Smooth muscle cell (in vitro differentiated cells): ENCODE measurements around the gene SYNE1. TPM values are rescaled to one million over a fixed set of nuclear protein-coding genes. Genes with fewer than 3 reads are reported as not detected.

Source experiments
- DNase-seq: peaks from one replicate; lab custom pipeline; 2025; ENCODE audit not compliant: unreplicated experiment; lab: John Stamatoyannopoulos, UW
- H2AFZ ChIP-seq: fragments of 200-600 bp; sonication (generic); 2 replicates; pipeline ENCODE4 v1.6.0; 2016; ENCODE audit warnings: antibody characterized with exemption, low read depth, mild to moderate bottlenecking
- H3F3A ChIP-seq: fragments of 200-600 bp; sonication (generic); 2 replicates; pipeline ENCODE4 v1.6.0; 2017; ENCODE audit warnings: antibody characterized with exemption, low read depth
- H3K27ac ChIP-seq: fragments of 200-600 bp; sonication (generic); 2 replicates; pipeline ENCODE4 v1.5.1; 2016; ENCODE audit warnings: low read depth, mild to moderate bottlenecking
- H3K27me3 ChIP-seq: fragments of 200-600 bp; sonication (generic); 2 replicates; pipeline ENCODE4 v1.6.1; 2016; ENCODE audit warnings: low read depth, mild to moderate bottlenecking
- H3K36me3 ChIP-seq: fragments of 200-600 bp; sonication (generic); 2 replicates; pipeline ENCODE4 v1.5.1; 2016; ENCODE audit warnings: low read depth
- H3K4me1 ChIP-seq: fragments of 200-600 bp; sonication (generic); 2 replicates; pipeline ENCODE4 v1.5.1; 2016; ENCODE audit warnings: low read depth
- H3K4me2 ChIP-seq: fragments of 200-600 bp; sonication (generic); 2 replicates; pipeline ENCODE4 v1.6.0; 2016; ENCODE audit warnings: mild to moderate bottlenecking
- H3K4me3 ChIP-seq: fragments of 200-600 bp; sonication (generic); 2 replicates; pipeline ENCODE4 v1.5.1; 2016; ENCODE audit warnings: mild to moderate bottlenecking
- H3K79me2 ChIP-seq: fragments of 200-600 bp; sonication (generic); 2 replicates; pipeline ENCODE4 v1.6.0; 2016; ENCODE audit warnings: low read depth, mild to moderate bottlenecking
- H3K9ac ChIP-seq: fragments of 200-600 bp; sonication (generic); 2 replicates; pipeline ENCODE4 v1.6.0; 2016; ENCODE audit warnings: low read depth
- H3K9me3 ChIP-seq: fragments of 200-600 bp; sonication (generic); replicated peaks from 2 replicates; pipeline ENCODE4 v1.5.1; 2016; ENCODE audit warnings: low read depth
- H4K20me1 ChIP-seq: fragments of 200-600 bp; sonication (generic); 2 replicates; pipeline ENCODE4 v1.6.0; 2016; ENCODE audit warnings: low read depth
- WGBS: methylation state at CpG from one replicate; pipeline ENCODE4 v1.1.7; 2016; ENCODE audit warnings: low lambda C conversion rate; 5-methylcytosine and 5-hydroxymethylcytosine counted together
- polyA plus RNA-seq: library from polyadenylated mRNA; unstranded; fragments of >200 nt; fragmentation: Nextera tagmentation; extraction: Ambion mirVana; gene quantifications from 2 replicates; pipeline ENCODE4 v1.2.1, GENCODE V29; 2016
- total RNA-seq: library from RNA; depleted of rRNA; stranded (reverse); fragments of >200 nt; gene quantifications from 2 replicates; pipeline ENCODE4 v1.2.3, GENCODE V29; 2014
- TF ChIP-seq, protein P1 (sequence below): fragments of 200-600 bp; sonication (generic); IDR thresholded peaks from 2 replicates; pipeline ENCODE4 v1.5.1; 2017; ENCODE audit warnings: borderline replicate concordance, mild to moderate bottlenecking, antibody characterized with exemption; ENCODE audit not compliant: insufficient read depth, poor library complexity, severe bottlenecking

Gene SYNE1
- total and polyA plus RNA-seq, 2 experiments from 2014 or later = 18.2 to 56.2 TPM

DNA sequence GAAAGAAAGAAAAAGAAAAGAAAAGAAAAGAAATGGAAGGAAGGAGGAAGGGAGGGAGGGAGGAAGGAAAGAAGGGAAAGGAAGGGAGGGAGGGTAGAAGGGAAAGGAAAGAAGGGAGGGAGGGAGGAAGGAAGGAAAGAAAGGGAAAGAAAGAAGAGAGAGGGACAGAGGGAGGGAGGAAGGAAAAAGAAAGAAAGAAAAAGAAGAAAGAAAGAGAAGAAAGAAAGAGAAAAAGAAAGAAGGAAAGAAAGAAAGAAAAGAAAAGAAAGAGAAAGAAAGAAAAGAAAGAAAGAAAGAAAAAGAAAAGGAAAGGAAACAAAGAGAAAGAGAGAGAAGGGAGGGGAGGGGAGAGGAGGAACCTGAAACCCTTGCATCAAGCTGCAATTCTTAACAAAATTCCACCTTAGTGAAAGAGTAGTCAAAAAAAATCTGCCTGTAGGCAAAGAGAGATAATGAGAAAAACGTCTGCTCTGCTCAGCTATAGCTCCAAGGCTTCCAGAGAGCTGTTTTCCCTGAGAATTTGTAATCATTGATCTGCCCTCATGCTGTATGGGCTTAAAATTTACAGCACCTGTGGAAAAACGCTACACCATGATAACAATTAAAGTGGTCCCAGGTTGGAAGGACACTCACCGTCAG, 43.8 kb upstream of the SYNE1 start:
- Histone ChIP-seq H3K27me3 (no peaks in the 10 kb centered on the region), H3K4me3 (no peak overlapping the region), H3F3A (no peaks in the 10 kb centered on the region), H3K27ac (no peak overlapping the region), H3K9me3 (no peaks in the 10 kb centered on the region), H3K36me3 (no peaks in the 10 kb centered on the region), H3K9ac (no peak overlapping the region), H2AFZ (no peak overlapping the region), H3K4me2 (no peak overlapping the region), H4K20me1 (no peaks in the 10 kb centered on the region), H3K4me1 (peaks cover 8% of the 10 kb centered on the region), H3K79me2 (no peaks in the 10 kb centered on the region)
- TF ChIP-seq, protein P1, sequence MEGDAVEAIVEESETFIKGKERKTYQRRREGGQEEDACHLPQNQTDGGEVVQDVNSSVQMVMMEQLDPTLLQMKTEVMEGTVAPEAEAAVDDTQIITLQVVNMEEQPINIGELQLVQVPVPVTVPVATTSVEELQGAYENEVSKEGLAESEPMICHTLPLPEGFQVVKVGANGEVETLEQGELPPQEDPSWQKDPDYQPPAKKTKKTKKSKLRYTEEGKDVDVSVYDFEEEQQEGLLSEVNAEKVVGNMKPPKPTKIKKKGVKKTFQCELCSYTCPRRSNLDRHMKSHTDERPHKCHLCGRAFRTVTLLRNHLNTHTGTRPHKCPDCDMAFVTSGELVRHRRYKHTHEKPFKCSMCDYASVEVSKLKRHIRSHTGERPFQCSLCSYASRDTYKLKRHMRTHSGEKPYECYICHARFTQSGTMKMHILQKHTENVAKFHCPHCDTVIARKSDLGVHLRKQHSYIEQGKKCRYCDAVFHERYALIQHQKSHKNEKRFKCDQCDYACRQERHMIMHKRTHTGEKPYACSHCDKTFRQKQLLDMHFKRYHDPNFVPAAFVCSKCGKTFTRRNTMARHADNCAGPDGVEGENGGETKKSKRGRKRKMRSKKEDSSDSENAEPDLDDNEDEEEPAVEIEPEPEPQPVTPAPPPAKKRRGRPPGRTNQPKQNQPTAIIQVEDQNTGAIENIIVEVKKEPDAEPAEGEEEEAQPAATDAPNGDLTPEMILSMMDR = no peak
- DNase-seq = no peak
- 10% methylated on average over 3 of the region's 3 CpGs for whole genome bisulfite sequencing

DNA sequence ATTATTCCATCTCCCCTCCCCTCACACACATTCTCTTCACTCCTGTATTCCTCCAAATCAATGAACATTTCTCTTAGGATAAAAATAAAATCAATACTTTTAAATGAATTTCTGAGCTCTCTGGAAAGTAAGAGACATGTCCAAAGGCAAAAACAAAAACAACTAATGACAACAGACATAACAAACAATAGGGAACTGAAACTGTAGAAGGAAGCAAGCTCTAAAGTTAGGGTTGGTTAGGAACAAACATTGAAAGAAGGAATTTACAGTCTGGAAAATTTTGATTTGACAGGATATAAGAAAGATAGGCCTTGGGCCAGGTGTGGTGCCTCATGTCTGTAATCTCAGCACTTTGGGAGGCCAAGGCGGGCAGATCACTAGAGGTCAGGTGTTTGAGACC, 43.0 kb upstream of the SYNE1 start:
- no peak overlapping the region for H3K27ac ChIP-seq
- no peak overlapping the region for H2AFZ ChIP-seq
- H3K9me3 ChIP-seq = no peaks in the 10 kb centered on the region
- WGBS = 94% methylated on average over 1 of the region's 1 CpG
- no peaks in the 10 kb centered on the region for H3K36me3 ChIP-seq
- no peaks in the 10 kb centered on the region for H4K20me1 ChIP-seq
- TF ChIP-seq, protein P1 = no peak
- peaks cover 8% of the 10 kb centered on the region for H3K4me1 ChIP-seq
- H3K27me3 ChIP-seq = no peaks in the 10 kb centered on the region
- H3K79me2 ChIP-seq = no peaks in the 10 kb centered on the region
- no peak for DNase-seq
- no peak overlapping the region for H3K4me2 ChIP-seq
- no peaks in the 10 kb centered on the region for H3F3A ChIP-seq
- no peak overlapping the region for H3K4me3 ChIP-seq
- no peak overlapping the region for H3K9ac ChIP-seq

DNA sequence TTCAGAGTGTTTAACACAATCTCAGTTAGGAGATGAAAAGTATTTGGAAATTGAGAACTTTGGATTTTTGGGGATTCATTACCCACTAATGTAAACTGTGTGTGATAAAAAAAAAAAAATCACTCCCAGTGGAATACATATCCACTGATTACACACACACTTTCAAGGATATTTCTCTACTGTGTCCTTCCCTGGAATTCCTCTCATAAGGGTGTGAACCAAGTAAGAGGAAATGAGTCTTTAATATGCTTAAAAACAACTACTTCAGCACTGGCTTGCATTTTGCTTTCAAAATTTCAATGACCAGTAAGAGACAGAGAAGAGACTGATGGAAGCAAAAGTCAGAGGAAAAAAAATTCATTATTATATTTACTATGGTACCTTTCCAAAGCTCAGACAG, 36.1 kb upstream of the SYNE1 start:
- Histone ChIP-seq H3K36me3 (no peaks in the 10 kb centered on the region), H3K27ac (no peak overlapping the region), H3K27me3 (no peaks in the 10 kb centered on the region), H3K4me3 (no peak overlapping the region), H3K4me1 (no peaks in the 10 kb centered on the region), H3K9me3 (no peaks in the 10 kb centered on the region), H3K79me2 (no peaks in the 10 kb centered on the region), H3K4me2 (no peak overlapping the region), H4K20me1 (no peaks in the 10 kb centered on the region), H3F3A (no peaks in the 10 kb centered on the region), H3K9ac (no peak overlapping the region), H2AFZ (no peak overlapping the region)
- no peak for DNase-seq
- TF ChIP-seq, protein P1 = no peak

DNA sequence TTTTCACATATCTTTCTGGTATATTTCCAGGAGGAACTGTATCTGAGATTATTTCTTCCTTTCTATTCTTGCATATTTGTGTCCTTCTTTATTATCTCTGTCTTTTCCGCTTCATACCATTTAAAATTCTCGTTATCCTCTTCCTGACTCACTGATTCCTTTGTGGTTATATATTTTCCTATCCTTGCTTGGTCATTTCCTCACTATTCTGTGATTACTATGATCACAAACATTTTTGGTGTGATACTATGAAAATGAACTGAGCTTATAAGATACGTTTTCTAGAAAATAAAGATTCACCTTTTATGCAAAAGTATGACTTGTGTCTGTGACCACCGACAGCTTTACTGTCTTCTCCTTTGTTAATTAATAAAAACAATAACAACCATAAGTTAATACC, 34.0 kb upstream of the SYNE1 start:
- no peaks in the 10 kb centered on the region for H3K79me2 ChIP-seq
- no peak overlapping the region for H2AFZ ChIP-seq
- no peaks in the 10 kb centered on the region for H3K27me3 ChIP-seq
- TF ChIP-seq, protein P1 = no peak
- no peak overlapping the region for H3K4me2 ChIP-seq
- WGBS = 60% methylated on average over 4 of the region's 4 CpGs
- no peaks in the 10 kb centered on the region for H3F3A ChIP-seq
- H3K27ac ChIP-seq = no peak overlapping the region
- H3K9me3 ChIP-seq = no peaks in the 10 kb centered on the region
- H3K4me1 ChIP-seq = no peaks in the 10 kb centered on the region
- H3K36me3 ChIP-seq = no peaks in the 10 kb centered on the region
- no peak overlapping the region for H3K9ac ChIP-seq
- no peaks in the 10 kb centered on the region for H4K20me1 ChIP-seq
- DNase-seq = no peak
- no peak overlapping the region for H3K4me3 ChIP-seq
